Esophagus squamous epithelium (tissue), 4 donors: ENCODE measurements around the gene BAIAP2.

Experiments
- CTCF ChIP-seq, 6 experiments: fragments of 450-650 bp in 4 of 6; fragments of 200-600 bp in 2 of 6; sonication (generic) in 2 of 6; IDR thresholded peaks; one replicate each; pipeline ENCODE4 v1.5.1; 2016 to 2019; ENCODE audit warnings: antibody characterized with exemption in 6 of 6, mild to moderate bottlenecking in 4 of 6, moderate library complexity in 4 of 6
- POLR2A ChIP-seq, 4 donors: fragments of 450-650 bp; IDR thresholded peaks; one replicate each; pipeline ENCODE4 v1.6.1; 2017; ENCODE audit warnings: antibody characterized with exemption in 4 of 4, mild to moderate bottlenecking in 4 of 4, moderate library complexity in 3 of 4

GRCh38 chr17:81028506-81028858 is 6.5 kb upstream of the BAIAP2 start:
- TF ChIP-seq CTCF (IDR thresholded peaks at IDR 0.05) (no peak), POLR2A (IDR thresholded peaks at IDR 0.05) (no peak)
